OCI-LY3 (cell line): ENCODE measurements around the gene MYD88.
A peak's percentile ranks its signal among the peaks of the same experiment; 100 is the strongest.

ENCODE experiments used
- H2AFZ ChIP-seq: fragments of 200-600, 300-600 bp; shearing (Covaris generic); 2 replicates; pipeline ENCODE4 v1.6.0; 2014; ENCODE audit warnings: antibody characterized with exemption, low read depth, low read length
- H3K27ac ChIP-seq: fragments of 200-600, 300-600 bp; sonication (generic); 2 replicates; pipeline ENCODE4 v1.5.1; 2014; ENCODE audit warnings: mild to moderate bottlenecking, low read length, moderate library complexity, mixed read lengths
- H3K27me3 ChIP-seq: fragments of 200-600, 300-600 bp; sonication (generic); 2 replicates; pipeline ENCODE4 v1.6.1; 2014; ENCODE audit warnings: low read depth, low read length, mixed read lengths
- H3K36me3 ChIP-seq: fragments of 200-600, 300-600 bp; sonication (generic); replicated peaks from 2 replicates; pipeline ENCODE3; 2014; ENCODE audit warnings: low read depth, low read length, mixed read lengths
- H3K4me1 ChIP-seq: fragments of 300-600, 200-600 bp; sonication (generic); 2 replicates; pipeline ENCODE4 v1.6.1; 2014; ENCODE audit warnings: low read length, mixed read lengths
- H3K4me2 ChIP-seq: fragments of 200-600, 300-600 bp; sonication (generic); 2 replicates; pipeline ENCODE4 v1.6.1; 2014; ENCODE audit warnings: low read length, mixed read lengths
- H3K4me3 ChIP-seq: fragments of 300-600, 200-600 bp; sonication (generic); 2 replicates; pipeline ENCODE4 v1.5.1; 2014; ENCODE audit warnings: antibody characterized with exemption, mild to moderate bottlenecking, low read length, moderate library complexity
- H3K79me2 ChIP-seq: fragments of 300-600, 200-600 bp; shearing (Covaris generic); 2 replicates; pipeline ENCODE4 v1.6.1; 2014; ENCODE audit warnings: mild to moderate bottlenecking, low read length, mixed read lengths
- H3K9ac ChIP-seq: fragments of 300-600, 200-600 bp; shearing (Covaris generic); 2 replicates; pipeline ENCODE4 v1.6.0; 2014; ENCODE audit warnings: mild to moderate bottlenecking, low read length, moderate library complexity
- H3K9me3 ChIP-seq: fragments of 200-600, 300-600 bp; shearing (Covaris generic); 2 replicates; pipeline ENCODE4 v1.6.1; 2014; ENCODE audit warnings: low read length, mixed read lengths; ENCODE audit not compliant: insufficient read depth
- H4K20me1 ChIP-seq: fragments of 200-600, 300-600 bp; sonication (generic); 2 replicates; pipeline ENCODE4 v1.6.1; 2016; ENCODE audit warnings: low read length, mixed read lengths; ENCODE audit not compliant: insufficient read depth
- CTCF ChIP-seq: fragments of 200-600, 300-600 bp; sonication (generic); IDR thresholded peaks from 2 replicates; pipeline ENCODE4 v1.5.1; 2014; ENCODE audit warnings: antibody characterized with exemption, low read length, low read depth
- EZH2phosphoT487 ChIP-seq: fragments of 200-600 bp; shearing (Covaris generic); IDR thresholded peaks from 2 replicates; pipeline ENCODE4 v1.6.1; 2018; ENCODE audit warnings: antibody characterized with exemption, mixed run types, low read depth

Gene MYD88

GRCh38 chr3:38138349-38139190 is at the start of gene MYD88:
MYD88 (plus strand) TSS chr3:38138661; CDS start chr3:38138701, 40 bp downstream.
- Histone ChIP-seq H3K27me3 (no peaks in the 10 kb centered on the region), H3K27ac (peak within 1 kb of the TSS; percentile 72), H3K4me1 (peaks cover 31% of the 10 kb centered on the region), H3K4me2 (peak within 1 kb of the TSS; percentile 91), H3K9me3 (no peaks in the 10 kb centered on the region), H3K36me3 (peaks cover 38% of the 10 kb centered on the region), H3K79me2 (peaks cover 54% of the 10 kb centered on the region), H2AFZ (peak within 1 kb of the TSS; percentile 75), H3K9ac (peak within 1 kb of the TSS; percentile 94), H3K4me3 (peak within 1 kb of the TSS; percentile 87), H4K20me1 (peaks cover 8% of the 10 kb centered on the region; the same call in 1 of the 2 replicates)
- TF ChIP-seq EZH2phosphoT487 = no peak
- TF ChIP-seq CTCF = no peak

- H3K27me3 ChIP-seq = peaks cover 26% of the 10 kb centered on the region
- no peak for TF ChIP-seq CTCF
- no peak for TF ChIP-seq EZH2phosphoT487
- no peaks in the 10 kb centered on the region for H4K20me1 ChIP-seq
- H3K4me3 ChIP-seq = no peak overlapping the region
- H3K4me1 ChIP-seq = no peaks in the 10 kb centered on the region
- H3K79me2 ChIP-seq = no peaks in the 10 kb centered on the region
- H3K36me3 ChIP-seq = no peaks in the 10 kb centered on the region
- no peak overlapping the region for H2AFZ ChIP-seq
- no peak overlapping the region for H3K27ac ChIP-seq
- H3K9me3 ChIP-seq = 0 out of 2 replicates have a peak, but pooled peaks cover under 1% of the 10 kb centered on the region
- H3K9ac ChIP-seq = no peak overlapping the region
- no peak overlapping the region for H3K4me2 ChIP-seq
Measured at GRCh38 chr3:38089163-38089562, 49.3 kb upstream of the MYD88 start.

GRCh38 chr3:38090453-38090852 is 48.0 kb upstream of the MYD88 start:
- H3K4me1 ChIP-seq = no peaks in the 10 kb centered on the region
- H3K4me3 ChIP-seq = no peak overlapping the region
- no peak overlapping the region for H2AFZ ChIP-seq
- no peaks in the 10 kb centered on the region for H3K79me2 ChIP-seq
- H4K20me1 ChIP-seq = no peaks in the 10 kb centered on the region
- no peak overlapping the region for H3K27ac ChIP-seq
- H3K9me3 ChIP-seq = no peaks in the 10 kb centered on the region
- H3K9ac ChIP-seq = no peak overlapping the region
- peaks cover 29% of the 10 kb centered on the region for H3K27me3 ChIP-seq
- H3K4me2 ChIP-seq = no peak overlapping the region
- TF ChIP-seq EZH2phosphoT487 = no peak
- TF ChIP-seq CTCF = no peak
- H3K36me3 ChIP-seq = no peaks in the 10 kb centered on the region

- Histone ChIP-seq H3K27me3 (peaks cover 38% of the 10 kb centered on the region), H4K20me1 (no peaks in the 10 kb centered on the region), H3K4me3 (no peak overlapping the region), H3K4me1 (no peaks in the 10 kb centered on the region), H3K9ac (no peak overlapping the region), H3K4me2 (no peak overlapping the region), H3K9me3 (no peaks in the 10 kb centered on the region), H3K36me3 (no peaks in the 10 kb centered on the region), H3K79me2 (no peaks in the 10 kb centered on the region), H2AFZ (no peak overlapping the region), H3K27ac (no peak overlapping the region)
- TF ChIP-seq CTCF = no peak
- no peak for TF ChIP-seq EZH2phosphoT487
Measured at GRCh38 chr3:38094999-38095398, 43.5 kb upstream of the MYD88 start.
